ENCODE results near the gene ZDHHC8.

The ZDHHC8 gene

DNA sequence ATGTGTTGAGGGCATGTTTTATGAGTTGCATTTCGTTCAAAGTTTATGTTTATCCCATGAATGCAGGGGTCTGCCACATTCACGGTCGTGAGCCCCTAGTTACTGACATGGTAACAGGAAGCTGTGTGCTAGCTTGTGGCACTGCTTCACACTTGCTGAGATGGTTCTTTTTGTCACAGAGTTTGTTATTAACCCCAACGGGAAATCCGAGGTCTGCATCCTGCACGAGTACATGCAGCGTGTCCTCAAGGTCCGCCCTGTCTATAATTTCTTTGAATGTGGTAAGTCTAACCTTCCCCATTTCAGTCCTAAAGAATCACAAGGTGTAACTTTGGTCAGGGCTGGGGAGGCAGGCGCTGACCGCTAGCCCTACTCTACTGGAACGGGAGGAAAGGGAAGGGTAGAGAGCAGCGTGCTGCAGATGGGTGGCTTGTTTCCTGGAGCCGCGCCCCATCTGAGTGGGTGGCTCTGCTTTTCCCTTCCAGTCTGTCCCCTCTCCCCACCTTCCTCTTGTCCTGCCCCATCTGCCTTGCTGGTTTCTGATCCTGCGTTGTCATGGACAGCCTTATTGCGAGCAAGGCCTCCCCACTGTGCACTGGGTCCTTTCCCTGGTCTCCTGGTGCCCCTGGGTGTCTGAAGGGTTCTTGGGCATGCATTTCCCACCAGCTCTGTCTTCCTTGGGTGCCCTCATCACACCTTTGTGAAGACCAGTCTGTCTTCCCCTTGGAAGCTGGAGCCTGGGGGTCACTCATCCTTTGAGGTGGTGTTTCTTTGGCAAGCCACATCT, 39.7 kb upstream of the ZDHHC8 start:
- ATAC-seq (ENCODE audit: insufficient read depth, low read depth) (no peak), DNase-seq (no peak)
- no peaks in the 10 kb centered on the region for H3K27me3 ChIP-seq (ENCODE audit: insufficient read depth, low read length, poor library complexity)
- peaks cover 90% of the 10 kb centered on the region for H3K79me2 ChIP-seq (ENCODE audit: insufficient read depth, low read length)
- H3K36me3 ChIP-seq (ENCODE audit: insufficient read depth, low read length), result peaks cover 99% of the 10 kb centered on the region
- H3K4me2 ChIP-seq (ENCODE audit: insufficient read depth, low read length), result no peak overlapping the region
- no peaks in the 10 kb centered on the region for H3K9me3 ChIP-seq (ENCODE audit: insufficient read depth, low read length, severe bottlenecking)
- H4K20me1 ChIP-seq (ENCODE audit: insufficient read depth, low read length), result peaks cover 71% of the 10 kb centered on the region
- TF ChIP-seq EZH2 (IDR thresholded peaks at IDR 0.05; ENCODE audit: borderline replicate concordance, low read depth, low read length, severe bottlenecking), result no peak
- TF ChIP-seq, protein P1, sequence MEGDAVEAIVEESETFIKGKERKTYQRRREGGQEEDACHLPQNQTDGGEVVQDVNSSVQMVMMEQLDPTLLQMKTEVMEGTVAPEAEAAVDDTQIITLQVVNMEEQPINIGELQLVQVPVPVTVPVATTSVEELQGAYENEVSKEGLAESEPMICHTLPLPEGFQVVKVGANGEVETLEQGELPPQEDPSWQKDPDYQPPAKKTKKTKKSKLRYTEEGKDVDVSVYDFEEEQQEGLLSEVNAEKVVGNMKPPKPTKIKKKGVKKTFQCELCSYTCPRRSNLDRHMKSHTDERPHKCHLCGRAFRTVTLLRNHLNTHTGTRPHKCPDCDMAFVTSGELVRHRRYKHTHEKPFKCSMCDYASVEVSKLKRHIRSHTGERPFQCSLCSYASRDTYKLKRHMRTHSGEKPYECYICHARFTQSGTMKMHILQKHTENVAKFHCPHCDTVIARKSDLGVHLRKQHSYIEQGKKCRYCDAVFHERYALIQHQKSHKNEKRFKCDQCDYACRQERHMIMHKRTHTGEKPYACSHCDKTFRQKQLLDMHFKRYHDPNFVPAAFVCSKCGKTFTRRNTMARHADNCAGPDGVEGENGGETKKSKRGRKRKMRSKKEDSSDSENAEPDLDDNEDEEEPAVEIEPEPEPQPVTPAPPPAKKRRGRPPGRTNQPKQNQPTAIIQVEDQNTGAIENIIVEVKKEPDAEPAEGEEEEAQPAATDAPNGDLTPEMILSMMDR (IDR thresholded peaks at IDR 0.05; ENCODE audit: borderline replicate concordance, extremely low read depth, low read length, poor library complexity, severe bottlenecking), result no peak
- no peak overlapping the region for H2AFZ ChIP-seq (ENCODE audit: low read depth, low read length)
- H3K4me3 ChIP-seq (ENCODE audit: low read depth in 1 of 2, low read length in 2 of 2), result no peak overlapping the region
- no peak overlapping the region for H3K27ac ChIP-seq (ENCODE audit: low read length)
- no peak overlapping the region for H3K9ac ChIP-seq (ENCODE audit: low read depth, low read length)
- no peaks in the 10 kb centered on the region for H3K4me1 ChIP-seq (ENCODE audit: insufficient read depth, low read length)

DNA sequence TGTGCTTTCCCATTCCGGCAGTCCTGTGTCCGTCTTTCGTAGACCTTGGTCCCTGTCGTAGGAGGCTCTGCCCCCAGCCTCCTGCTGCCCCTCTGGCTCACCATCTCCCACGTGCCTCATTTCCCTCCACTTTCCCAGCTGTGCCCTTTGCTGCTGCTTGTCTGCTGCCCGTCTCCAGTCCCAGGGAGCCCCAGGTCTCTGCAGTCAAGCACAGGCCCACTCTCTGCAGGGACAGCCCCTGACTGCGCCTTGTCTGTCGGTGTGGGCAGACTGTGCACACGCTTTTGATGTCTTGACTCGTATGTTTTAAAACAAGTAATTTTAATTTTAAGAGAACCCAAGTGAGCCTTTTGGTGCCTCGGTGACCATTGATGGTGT, 39.1 kb upstream of the ZDHHC8 start:
- no peak overlapping the region for H3K27ac ChIP-seq (ENCODE audit: low read length)
- ATAC-seq (ENCODE audit: insufficient read depth, low read depth), result no peak
- no peak overlapping the region for H3K4me3 ChIP-seq (ENCODE audit: low read depth in 1 of 2, low read length in 2 of 2)
- no peak overlapping the region for H2AFZ ChIP-seq (ENCODE audit: low read depth, low read length)
- no peak overlapping the region for H3K4me2 ChIP-seq (ENCODE audit: insufficient read depth, low read length)
- peaks cover 68% of the 10 kb centered on the region for H4K20me1 ChIP-seq (ENCODE audit: insufficient read depth, low read length)
- peaks cover 99% of the 10 kb centered on the region for H3K36me3 ChIP-seq (ENCODE audit: insufficient read depth, low read length)
- H3K9ac ChIP-seq (ENCODE audit: low read depth, low read length), result no peak overlapping the region
- TF ChIP-seq, protein P1 (IDR thresholded peaks at IDR 0.05; ENCODE audit: borderline replicate concordance, extremely low read depth, low read length, poor library complexity, severe bottlenecking), result no peak
- TF ChIP-seq EZH2 (IDR thresholded peaks at IDR 0.05; ENCODE audit: borderline replicate concordance, low read depth, low read length, severe bottlenecking), result no peak
- DNase-seq, result no peak
- H3K4me1 ChIP-seq (ENCODE audit: insufficient read depth, low read length), result no peaks in the 10 kb centered on the region
- H3K27me3 ChIP-seq (ENCODE audit: insufficient read depth, low read length, poor library complexity), result no peaks in the 10 kb centered on the region
- H3K79me2 ChIP-seq (ENCODE audit: insufficient read depth, low read length), result peaks cover 90% of the 10 kb centered on the region
- no peaks in the 10 kb centered on the region for H3K9me3 ChIP-seq (ENCODE audit: insufficient read depth, low read length, severe bottlenecking)

DNA sequence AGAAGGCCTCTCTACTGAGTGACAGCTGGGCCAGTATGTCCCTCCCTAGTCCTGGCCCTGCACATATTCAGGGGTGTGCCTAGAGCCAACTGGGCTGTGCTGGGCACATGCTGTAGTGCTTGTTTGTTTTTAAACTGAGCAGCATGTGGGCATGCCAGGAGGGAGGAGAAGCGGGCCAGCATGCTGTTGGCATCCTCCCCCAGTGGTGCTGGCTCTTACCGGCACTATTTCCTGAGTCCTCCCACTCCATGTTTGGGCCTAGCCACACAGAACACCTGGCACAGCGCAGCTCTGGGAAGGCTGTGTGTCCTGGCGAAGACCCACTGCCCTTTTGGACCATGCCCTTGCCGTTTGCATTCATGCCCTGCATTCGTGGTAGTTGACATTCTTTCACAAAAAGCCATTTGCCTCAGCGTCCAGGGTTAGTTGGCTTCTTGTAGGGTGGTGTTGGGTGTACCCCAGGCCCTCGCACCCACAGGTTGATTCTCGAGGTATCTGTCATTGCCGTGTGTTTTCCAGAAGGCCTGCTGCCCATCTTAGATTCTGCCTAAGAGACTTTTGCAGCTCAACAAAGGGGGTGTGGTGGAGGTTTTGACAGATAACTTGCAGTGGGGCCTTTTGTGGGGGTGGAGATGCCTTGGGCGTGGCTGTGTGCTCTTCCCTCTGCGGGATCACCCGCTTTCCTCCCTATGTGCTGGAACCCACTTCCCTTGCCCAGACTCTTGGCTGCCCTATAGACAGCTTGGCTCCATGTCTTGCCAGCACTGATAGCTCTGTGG, 38.0 kb upstream of the ZDHHC8 start:
- H3K4me3 ChIP-seq (ENCODE audit: low read depth in 1 of 2, low read length in 2 of 2), result no peak overlapping the region
- no peak for TF ChIP-seq EZH2 (IDR thresholded peaks at IDR 0.05; ENCODE audit: borderline replicate concordance, low read depth, low read length, severe bottlenecking)
- TF ChIP-seq, protein P1 (IDR thresholded peaks at IDR 0.05; ENCODE audit: borderline replicate concordance, extremely low read depth, low read length, poor library complexity, severe bottlenecking), result no peak
- peaks cover 95% of the 10 kb centered on the region for H3K36me3 ChIP-seq (ENCODE audit: insufficient read depth, low read length)
- H3K27me3 ChIP-seq (ENCODE audit: insufficient read depth, low read length, poor library complexity), result no peaks in the 10 kb centered on the region
- H3K9ac ChIP-seq (ENCODE audit: low read depth, low read length), result no peak overlapping the region
- ATAC-seq (ENCODE audit: insufficient read depth, low read depth) (no peak), DNase-seq (no peak)
- peaks cover 2% of the 10 kb centered on the region; the same call in 1 of the 2 replicates for H3K4me1 ChIP-seq (ENCODE audit: insufficient read depth, low read length)
- H3K27ac ChIP-seq (ENCODE audit: low read length), result no peak overlapping the region
- peaks cover 86% of the 10 kb centered on the region for H3K79me2 ChIP-seq (ENCODE audit: insufficient read depth, low read length)
- H3K9me3 ChIP-seq (ENCODE audit: insufficient read depth, low read length, severe bottlenecking), result no peaks in the 10 kb centered on the region
- H4K20me1 ChIP-seq (ENCODE audit: insufficient read depth, low read length), result peaks cover 58% of the 10 kb centered on the region
- H3K4me2 ChIP-seq (ENCODE audit: insufficient read depth, low read length), result no peak overlapping the region
- no peak overlapping the region for H2AFZ ChIP-seq (ENCODE audit: low read depth, low read length)
